ENCODE results near the gene CCDC97. TPM values are rescaled to one million over a fixed set of nuclear protein-coding genes. Genes with fewer than 3 reads are reported as not detected.

CCDC97 gene
- total RNA-seq, 1 donor from 2014 or later = 30.4 TPM

Other genes starting within 250 kb of the CCDC97 start
- gene CYP2A13, start 221.7 kb upstream of the CCDC97 start, total RNA-seq = not detected in 2 replicates
- not detected in 2 replicates for gene CYP2F1, start 195.7 kb upstream of the CCDC97 start, total RNA-seq
- 0.70 and 1.0 TPM in 2 replicates for gene CYP2S1, start 117.0 kb upstream of the CCDC97 start, total RNA-seq
- 0.19 and 0.70 TPM in 2 replicates for gene AXL, start 90.9 kb upstream of the CCDC97 start, total RNA-seq
- 256 and 258 TPM in 2 replicates for gene HNRNPUL1, start 45.8 kb upstream of the CCDC97 start, total RNA-seq
- gene TGFB1, start 43.8 kb downstream of the CCDC97 start, total RNA-seq = 125 and 127 TPM in 2 replicates
- gene B9D2, start 54.0 kb downstream of the CCDC97 start, total RNA-seq = 6.3 and 8.6 TPM in 2 replicates
- 4.2 and 5.8 TPM in 2 replicates for gene TMEM91, start 66.4 kb downstream of the CCDC97 start, total RNA-seq
- 65.8 and 69.2 TPM in 2 replicates for gene EXOSC5, start 87.2 kb downstream of the CCDC97 start, total RNA-seq
- gene BCKDHA, start 87.6 kb downstream of the CCDC97 start, total RNA-seq = 11.4 and 20.1 TPM in 2 replicates
- 0.37 and 0.83 TPM in 2 replicates for gene B3GNT8, start 117.2 kb downstream of the CCDC97 start, total RNA-seq
- 52.6 and 58.7 TPM in 2 replicates for gene DMAC2, start 129.7 kb downstream of the CCDC97 start, total RNA-seq
- gene ERICH4, start 133.0 kb downstream of the CCDC97 start, total RNA-seq = not detected in 2 replicates

All from activated CD4-positive, alpha-beta T cell treated with anti-CD3 and anti-CD28 coated beads, Interleukin-2, amount 10 ng/mL, durations not matched to agents 24 days and 14 days (primary cell).